AG09309 (cell line): Measurements from ENCODE around the gene OPALIN.

Source experiments
- DNase-seq: peaks from one replicate; pipeline ENCODE4 v3.0.0-alpha.2; 2010; ENCODE audit warnings: low read depth
- H3K4me3 ChIP-seq: 2 replicates; pipeline ENCODE4 v1.5.1; 2011; ENCODE audit warnings: mild to moderate bottlenecking, low read depth, low read length, moderate library complexity; ENCODE audit not compliant: control insufficient read depth
- CTCF ChIP-seq: IDR thresholded peaks from 2 replicates; pipeline ENCODE4 v1.5.1; 2011; ENCODE audit warnings: mild to moderate bottlenecking, low read depth, low read length, inconsistent platforms; ENCODE audit not compliant: insufficient read depth, control insufficient read depth; ENCODE audit errors: missing control alignments

Gene OPALIN

GRCh38 chr10:96387161-96387560 lies 28.4 kb upstream of the OPALIN start:
- H3K4me3 ChIP-seq = no peak overlapping the region
- TF ChIP-seq CTCF = no peak
- DNase-seq = no peak

GRCh38 chr10:96384506-96384905 lies 25.7 kb upstream of the OPALIN start:
- no peak for DNase-seq
- TF ChIP-seq CTCF = no peak
- H3K4me3 ChIP-seq = no peak overlapping the region

- H3K4me3 ChIP-seq = no peak overlapping the region
- TF ChIP-seq CTCF = no peak
- no peak for DNase-seq
These were observed 22.0 kb upstream of the OPALIN start for GRCh38 chr10:96380821-96381220.

- no peak overlapping the region for H3K4me3 ChIP-seq
- no peak for TF ChIP-seq CTCF
- DNase-seq = no peak
These were observed 21.0 kb upstream of the OPALIN start for GRCh38 chr10:96379758-96380157.

GRCh38 chr10:96378741-96379140 lies 19.9 kb upstream of the OPALIN start:
- DNase-seq = no peak
- TF ChIP-seq CTCF = no peak
- H3K4me3 ChIP-seq = no peak overlapping the region

- H3K4me3 ChIP-seq = no peak overlapping the region
- TF ChIP-seq CTCF = no peak
- no peak for DNase-seq
These were observed 19.1 kb upstream of the OPALIN start for GRCh38 chr10:96377816-96378294.

- H3K4me3 ChIP-seq = no peak overlapping the region
- no peak for DNase-seq
- TF ChIP-seq CTCF = no peak
These were observed 17.7 kb upstream of the OPALIN start for GRCh38 chr10:96376483-96376882.
